Pulmonary artery endothelial cell (primary cell): ENCODE results near the gene NNMT. TPM values are rescaled to one million over a fixed set of nuclear protein-coding genes. Genes with fewer than 3 reads are reported as not detected.

ENCODE experiments used
- DNase-seq: peaks from one replicate; pipeline ENCODE4 v3.0.0-alpha.2; 2011; ENCODE audit warnings: low read depth, low spot score
- total RNA-seq: library from RNA; depleted of rRNA; stranded (reverse); fragments of >200 nt; gene quantifications from 2 replicates; pipeline ENCODE4 v1.2.3, GENCODE V29; 2014

NNMT gene
- total RNA-seq, 1 donor from 2014 or later = 362 TPM

DNA sequence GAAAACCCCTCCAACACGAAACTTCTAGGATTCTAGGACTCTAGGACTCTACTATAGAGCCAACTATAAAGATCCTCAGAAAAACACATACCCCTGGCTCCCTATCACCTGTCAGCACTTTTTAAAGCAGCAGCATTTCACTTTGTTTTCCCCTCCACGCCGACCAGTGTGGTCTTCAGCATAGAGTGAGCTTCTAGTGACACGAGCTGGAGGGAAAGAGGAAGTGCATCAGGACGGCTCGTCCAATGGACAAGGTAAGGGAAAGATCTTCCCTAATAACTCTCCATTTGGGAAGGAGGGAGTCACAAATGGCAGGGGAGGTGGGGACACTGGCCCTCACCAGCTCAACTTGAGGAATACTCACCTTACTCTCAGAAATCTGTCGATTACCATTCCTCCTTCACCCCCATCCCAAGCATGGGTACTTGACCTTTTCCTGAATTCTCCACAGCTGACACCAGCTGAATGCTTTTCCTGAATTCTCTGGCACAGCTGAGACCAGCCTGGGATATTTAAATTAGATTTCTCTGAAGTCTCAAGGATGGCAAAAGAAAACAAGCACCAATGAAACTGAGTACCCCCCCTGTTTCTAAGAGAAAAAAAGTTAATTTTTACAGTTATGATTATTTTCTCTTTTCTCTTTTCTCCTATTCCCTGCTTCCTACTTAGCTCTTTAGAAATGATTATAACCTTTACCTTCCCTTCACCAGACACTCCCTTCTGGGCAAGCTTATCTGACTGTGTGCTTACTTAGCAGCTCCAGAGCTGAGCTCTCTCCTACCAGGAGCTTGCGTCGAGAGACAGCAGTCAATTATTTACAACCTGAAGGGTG is 33.3 kb upstream of the NNMT start:
- DNase-seq = no peak

DNA sequence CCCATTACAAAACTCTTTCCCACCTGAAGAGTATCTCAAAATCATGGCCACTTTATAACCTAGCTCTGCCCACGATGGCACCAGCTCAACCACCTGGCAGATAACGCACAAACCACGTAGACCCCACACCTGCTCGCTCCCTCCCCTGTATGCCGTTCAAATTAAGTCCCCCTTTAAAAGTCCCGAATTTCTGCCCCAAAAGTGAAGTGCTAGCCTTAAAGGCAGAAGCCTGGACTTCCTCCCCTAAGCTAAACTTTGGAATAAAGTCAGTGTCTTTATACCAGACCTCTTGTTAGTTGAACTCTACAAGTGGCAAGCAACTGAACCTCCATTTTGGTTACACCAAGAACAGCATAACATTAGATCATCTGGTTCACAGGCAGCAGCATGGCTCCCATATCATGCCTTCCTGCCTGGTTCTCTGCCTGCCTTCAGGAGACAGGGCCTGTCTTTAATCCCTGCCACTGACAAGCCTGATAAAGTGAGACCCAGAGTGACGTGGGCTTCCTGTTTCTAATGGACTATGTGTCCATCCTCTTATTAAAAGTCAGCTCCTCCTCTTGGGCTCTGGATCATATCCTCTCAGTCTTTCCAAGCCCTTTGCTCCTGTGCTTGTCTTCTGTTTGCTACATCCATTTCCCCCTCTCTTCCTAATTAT is 32.6 kb upstream of the NNMT start:
- DNase-seq = no peak

DNA sequence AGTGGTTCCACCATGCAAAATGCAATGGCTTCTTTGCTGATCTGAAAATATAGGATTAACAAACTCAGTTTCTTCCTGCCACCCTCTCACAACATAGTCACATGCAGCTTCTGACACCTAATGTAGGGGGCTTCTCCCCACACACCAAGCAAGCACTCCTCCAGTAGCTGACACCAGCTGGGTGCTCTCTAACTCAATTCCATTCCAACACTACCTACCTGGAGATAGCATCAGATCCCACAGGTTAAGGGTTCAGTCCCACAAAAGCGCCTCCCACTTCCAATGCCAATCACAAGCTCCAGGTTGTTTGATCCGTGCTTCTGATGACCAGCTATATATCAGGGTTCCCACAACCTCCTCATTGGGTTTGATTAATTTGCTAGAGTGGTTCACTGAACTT is 31.8 kb upstream of the NNMT start:
- DNase-seq = no peak

DNA sequence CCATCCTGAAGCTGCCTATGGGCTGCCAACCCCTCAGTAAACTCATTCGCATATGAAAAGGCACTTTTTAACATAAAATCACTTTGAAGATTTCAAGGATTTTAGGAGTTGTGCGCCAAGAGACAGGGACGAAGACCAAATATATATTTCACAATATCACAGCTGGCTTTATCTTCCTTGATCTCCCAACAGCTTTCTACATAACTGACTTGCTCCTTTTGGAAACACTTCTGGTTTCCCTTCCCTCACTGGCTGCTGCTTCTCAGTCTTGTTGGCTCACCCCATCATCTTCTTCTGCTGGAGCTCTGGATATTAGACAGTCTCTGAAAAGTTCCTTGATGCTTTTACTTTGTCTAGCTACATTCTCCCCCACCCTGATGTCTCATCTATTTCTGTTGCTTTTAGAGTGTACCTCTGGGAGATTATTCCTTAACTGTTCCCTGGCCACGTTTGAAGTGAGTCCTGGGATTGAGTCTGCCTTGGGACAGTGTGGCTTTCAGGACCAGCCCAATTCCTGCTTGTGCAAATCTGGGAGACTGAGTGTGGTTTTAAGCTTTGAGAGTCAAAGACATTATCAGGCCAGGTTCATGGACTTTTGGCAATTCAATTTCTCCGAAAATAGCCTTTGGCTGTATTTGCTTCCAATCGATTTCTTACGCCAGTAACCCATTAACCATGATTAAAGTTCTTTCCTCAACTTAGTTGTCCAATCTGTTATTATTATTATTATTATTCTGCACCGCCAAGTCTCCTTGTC is 30.9 kb upstream of the NNMT start:
- DNase-seq = no peak

DNA sequence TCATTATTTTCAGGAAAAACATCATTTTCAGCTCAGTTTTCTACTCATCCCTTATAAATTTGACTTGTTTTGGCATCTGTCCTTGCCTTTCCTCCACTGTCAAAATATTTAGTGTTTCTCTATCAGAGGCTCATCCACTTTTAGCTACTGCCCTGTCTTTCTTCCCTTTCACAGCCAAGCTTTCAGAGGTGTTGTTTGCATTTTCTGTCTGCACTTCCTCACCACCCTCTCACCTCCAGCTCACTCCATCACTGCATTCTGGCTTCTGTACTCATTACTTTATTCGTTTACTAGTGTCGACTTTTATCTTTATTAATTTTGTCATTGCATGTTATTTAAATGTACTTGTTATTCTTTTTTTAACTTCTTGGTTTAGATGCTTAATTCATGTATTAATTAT is 26.7 kb upstream of the NNMT start:
- DNase-seq = no peak

DNA sequence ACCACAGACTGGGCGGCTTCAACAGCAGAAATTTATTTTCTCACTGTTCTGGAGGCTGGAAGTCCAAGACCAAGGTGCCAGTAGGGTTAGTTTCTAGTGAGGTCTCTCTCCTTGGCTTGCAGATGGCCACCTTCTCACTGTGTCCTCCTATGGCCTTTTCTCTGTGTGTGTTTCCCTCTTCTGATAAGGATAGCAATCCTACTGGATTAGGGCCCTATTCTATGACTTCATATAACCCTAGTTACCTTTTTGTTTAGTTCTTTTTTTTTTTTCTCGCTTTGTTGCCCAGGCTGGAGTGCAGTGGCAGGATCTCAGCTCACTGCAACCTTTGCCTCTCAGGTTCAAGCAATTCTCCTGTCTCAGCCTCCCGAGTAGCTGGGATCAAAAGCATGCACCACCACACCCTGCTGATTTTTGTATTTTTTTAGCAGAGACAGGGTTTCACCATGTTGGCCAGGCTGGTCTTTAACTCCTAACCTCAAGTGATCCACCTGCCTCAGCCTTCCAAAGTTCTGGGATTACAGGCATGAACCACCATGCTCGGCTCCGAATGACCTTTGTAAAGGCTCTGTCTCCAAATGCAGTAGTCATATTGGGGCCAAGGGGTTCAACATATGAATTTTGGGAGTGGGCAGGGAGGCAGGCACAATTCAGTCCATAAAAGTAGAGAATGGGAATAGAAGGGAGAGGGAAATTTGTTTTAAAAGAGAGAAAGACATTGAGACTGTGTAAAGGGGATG is 25.5 kb upstream of the NNMT start:
- DNase-seq = no peak

DNA sequence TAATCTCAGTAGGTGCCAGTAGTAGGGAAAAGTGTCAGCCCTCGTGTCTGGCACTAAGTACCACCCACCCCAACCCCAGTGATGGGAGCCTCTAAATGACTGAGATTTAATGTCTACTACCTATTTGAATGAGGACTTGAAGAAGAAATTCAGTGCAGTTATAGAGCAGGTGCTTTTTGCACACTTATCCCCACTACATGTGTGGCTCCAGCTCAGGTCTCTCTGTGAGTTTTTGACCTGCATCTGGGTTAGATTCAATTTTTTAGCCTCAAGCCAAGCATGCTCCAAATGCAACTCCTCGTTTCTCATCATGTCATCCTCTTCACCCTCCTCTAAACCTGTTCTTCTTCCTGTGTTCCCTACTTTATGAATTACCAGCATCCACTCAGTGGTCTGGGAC is 24.9 kb upstream of the NNMT start:
- DNase-seq = no peak

DNA sequence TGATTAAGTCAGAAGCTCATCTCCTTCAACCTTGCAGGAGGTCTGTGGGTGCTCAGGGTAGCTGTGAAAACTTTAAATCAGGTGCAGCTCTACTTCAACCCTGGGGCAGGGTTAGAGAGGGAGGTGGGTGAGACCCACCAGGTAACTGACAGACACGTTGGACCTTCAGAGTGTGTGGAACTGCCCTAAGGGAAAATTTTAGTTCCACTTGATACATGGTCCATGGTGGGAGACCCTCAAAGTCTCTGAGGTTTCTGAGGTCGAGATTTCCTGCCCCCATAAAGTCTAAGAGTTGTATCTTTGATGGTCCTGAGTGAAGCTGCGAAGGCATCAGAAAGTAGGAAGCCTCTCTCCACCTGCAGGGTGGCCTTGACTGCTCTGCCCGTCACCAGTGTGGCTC is 23.9 kb upstream of the NNMT start:
- no peak for DNase-seq

DNA sequence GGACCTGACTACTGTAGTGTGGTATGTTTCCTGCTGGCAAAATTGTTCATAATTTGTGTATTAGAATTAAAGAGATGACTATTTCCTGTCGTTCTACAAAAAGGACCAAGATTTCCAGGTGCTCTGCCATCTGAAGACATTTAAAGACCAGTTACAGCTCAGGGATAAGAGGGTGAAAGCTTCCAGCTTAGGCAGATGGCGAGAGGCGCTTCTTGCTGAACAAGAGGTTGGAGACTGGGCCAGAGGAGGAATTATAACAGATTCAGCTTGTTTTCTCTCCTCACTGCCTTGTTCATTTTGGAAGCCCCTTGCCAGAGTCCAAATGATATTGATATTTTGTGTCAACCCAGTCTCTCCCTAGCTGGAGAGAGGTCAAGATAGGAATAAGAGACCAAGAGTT is 23.1 kb upstream of the NNMT start:
- no peak for DNase-seq

DNA sequence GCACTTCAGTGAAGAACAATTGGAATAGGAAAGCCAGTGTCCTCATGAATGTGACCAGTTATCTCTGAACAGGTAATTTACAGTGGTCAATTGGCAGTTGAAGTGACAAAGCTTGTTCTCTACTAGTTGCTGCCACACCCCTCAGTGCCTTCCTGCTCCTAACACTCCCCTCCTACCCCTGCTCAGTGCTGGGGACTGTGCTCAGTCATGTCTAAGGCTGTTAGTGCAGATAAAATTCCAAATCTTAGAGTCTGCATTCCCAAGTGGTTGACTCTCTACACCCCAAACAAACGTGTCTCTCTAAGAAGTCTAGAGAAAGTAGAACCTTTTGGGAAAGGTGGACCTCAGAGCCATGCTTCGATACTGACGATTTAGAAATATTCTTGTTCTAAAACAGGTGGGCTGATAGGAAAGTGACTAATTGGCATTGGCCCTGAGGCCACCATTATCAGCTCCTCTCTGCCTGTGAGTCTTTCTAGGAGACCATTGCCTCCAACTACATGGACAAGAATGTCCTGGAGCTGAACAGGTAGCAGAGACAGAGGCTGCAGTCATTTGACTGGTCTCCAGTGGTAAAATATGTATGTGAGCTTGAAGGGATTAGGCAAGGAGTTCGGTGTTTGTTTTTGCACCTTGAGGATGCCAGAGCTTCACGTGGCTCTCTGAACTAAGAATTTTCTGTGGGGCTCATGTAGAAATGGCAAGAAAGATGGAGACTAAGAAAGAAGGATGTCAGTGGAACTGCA is 22.1 kb upstream of the NNMT start:
- no peak for DNase-seq

DNA sequence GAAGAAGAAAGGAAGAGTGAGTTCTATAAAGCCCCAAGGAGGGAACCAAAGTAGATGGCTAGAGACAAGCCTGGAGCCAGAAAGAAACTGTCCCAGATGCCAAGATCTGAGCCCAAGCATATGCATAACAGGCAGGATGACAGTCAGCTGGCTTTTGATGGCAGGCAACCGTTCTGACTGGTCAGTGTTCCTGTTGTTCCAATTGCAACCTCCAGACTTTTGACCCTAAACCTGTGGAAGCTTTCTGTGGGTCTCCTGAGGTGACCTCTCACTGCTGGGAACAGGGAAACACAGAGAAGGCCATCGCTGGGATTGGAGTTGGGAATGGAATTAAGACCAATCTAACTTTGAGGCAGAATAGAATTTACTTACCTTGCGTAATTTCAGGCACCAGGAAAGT is 21.6 kb upstream of the NNMT start:
- no peak for DNase-seq

DNA sequence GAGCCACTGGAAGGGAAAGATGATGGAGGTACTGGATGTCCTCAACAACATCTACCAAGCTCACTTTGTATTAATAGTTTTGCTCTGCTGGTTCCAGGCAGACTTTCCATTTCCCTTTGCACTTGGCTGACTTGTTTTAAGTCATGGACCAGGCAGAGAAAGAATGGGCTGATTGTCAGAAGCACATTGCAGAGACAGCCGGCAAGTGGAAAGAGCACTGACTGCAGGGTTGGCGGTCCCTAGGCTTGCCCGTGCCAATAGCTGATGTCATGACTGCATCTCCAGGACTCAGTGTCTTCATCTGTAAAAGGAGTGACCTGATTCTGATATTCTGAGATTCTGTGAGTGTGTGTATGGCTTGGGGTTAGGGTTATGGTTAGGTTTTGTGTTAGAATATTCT is 20.9 kb upstream of the NNMT start:
- DNase-seq = no peak

DNA sequence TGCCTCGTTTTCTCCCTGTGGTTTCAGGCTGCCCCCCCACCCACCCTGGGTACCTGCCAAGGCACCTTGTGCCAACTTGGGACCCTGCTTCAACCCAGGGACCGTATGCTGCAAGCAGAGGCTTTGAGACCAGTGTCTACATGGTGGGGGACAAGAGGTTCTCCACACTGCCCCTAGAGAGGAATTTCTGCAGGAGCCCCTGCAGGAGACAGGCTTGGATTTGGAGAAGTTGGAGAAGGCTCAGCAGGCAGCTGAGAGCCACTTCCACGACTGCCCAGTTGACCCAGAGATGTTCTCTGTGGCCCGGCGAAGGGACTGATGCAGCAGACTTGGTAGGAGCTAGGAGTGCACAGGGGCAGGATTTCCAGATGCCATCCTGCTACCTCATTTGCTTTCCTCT is 20.1 kb upstream of the NNMT start:
- no peak for DNase-seq

DNA sequence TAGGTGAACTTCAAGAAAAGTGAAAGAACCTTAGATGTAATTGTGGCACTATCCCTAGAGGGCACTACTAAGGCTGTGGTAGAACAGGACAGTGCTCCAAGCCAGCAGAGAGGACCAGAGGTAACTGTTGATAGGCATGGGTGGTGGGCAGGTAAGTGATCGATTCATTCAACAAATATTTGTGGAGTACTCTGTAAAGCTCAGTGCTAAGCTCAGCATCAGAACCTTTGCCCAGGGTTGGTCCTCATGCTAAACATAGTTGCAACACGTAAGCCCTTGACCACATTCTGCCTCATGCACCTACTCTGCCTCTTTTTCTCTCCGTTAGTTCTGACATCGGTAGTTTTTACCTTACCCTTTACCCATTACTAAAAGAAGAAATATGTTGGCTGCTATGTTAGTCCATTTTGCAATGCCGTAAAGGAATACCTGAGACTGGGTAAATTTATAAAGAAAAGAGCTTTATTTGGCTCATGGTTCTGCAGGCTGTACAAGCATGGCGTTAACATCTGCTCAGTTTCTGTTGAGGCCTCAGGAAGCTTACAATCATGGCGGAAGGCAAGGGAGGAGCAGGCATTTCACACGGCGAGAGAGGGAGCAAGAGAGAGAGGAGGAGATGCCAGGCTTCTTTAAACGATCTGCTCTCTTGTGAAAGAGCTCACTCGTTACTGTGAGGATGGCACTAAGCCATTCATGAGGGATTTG is 18.4 kb upstream of the NNMT start:
- no peak for DNase-seq

DNA sequence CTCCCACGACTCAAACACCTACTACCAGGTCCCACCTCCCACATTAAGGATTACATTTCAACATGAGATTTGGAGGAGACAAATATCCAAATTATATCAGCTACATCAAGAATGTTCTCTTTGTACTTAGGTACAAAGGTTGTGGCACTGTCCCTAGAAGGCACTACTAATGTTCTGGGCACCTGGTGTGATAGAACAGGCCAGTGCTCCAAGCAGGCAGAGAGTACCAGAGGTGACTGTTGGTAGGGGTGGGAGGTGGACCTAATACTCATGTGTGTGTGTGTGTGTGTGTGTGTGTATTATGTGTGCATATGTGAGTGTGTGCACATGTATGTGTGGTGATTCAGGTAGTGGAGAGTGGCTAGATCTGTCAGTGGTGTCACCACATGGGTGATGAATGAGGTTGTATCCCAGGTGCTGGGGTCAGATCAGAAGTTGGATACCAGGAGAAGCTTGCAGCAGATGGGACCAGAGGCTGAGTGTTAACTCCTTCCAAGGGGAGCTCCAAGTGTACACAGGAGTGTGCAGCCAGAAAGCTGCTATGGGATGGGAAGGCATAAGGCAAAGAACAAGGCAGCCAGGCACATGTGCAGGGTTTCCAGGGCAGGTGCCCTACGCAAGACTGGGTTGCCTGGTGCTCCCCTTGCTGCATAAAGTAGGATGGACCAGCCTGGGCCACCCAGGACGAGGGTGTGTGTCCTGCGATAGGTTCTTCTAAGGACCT is 17.7 kb upstream of the NNMT start:
- no peak for DNase-seq

DNA sequence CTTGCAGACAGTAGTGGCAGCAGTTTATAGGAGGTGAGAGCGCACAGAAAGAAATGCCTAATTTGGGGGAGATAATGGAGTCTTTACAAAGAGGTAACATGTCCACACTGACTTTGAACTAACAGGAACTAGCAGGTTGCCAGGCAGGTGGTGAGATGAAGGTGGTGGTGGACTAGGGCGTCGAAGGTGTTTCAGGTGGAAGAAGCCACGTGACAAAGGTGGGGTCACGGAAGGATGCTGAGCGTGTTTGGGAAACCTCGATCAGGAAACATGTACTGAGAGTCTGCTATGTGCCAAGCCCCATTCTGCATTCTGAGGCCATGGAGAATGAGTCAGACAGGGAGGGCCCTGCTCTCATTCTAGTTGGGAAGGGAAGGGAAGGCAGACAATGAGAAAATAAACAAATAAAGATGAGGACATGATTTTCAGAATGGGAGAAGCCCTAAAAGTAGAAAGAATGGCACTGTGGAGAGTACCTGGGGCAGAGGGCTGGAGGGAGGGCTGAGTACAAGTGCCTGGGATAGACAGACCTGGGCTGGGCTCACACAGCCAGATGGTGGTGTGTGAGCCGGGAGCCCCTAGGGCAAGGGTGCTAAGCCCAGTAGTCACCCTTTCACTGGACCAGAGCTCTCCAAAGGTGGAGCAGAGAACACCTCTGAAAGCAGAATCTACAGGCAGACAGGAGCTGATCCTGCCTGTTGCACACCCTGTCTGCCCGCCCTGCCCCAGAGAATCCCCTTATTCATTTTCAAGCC is 16.2 kb upstream of the NNMT start:
- DNase-seq = no peak

DNA sequence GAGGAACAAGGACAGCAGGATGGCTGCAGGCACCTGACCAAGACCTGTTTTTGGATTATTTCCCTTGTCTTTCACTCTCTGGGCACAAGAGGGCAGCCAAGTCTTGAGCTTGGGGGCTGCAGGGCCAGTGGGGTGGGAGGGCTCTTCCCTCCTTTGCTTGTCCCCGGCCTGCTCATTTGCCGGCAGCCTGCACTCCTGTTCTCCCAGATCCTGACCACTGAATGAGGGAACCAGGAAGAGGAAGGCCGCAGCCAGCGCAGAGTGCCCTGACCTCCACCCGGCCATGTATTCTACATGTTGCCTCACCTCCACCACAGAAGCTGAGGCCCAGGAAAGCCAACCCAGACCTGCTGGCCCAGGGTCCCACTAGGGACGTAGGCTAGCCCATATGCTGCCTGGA is 15.5 kb upstream of the NNMT start:
- DNase-seq = peak; percentile 75

DNA sequence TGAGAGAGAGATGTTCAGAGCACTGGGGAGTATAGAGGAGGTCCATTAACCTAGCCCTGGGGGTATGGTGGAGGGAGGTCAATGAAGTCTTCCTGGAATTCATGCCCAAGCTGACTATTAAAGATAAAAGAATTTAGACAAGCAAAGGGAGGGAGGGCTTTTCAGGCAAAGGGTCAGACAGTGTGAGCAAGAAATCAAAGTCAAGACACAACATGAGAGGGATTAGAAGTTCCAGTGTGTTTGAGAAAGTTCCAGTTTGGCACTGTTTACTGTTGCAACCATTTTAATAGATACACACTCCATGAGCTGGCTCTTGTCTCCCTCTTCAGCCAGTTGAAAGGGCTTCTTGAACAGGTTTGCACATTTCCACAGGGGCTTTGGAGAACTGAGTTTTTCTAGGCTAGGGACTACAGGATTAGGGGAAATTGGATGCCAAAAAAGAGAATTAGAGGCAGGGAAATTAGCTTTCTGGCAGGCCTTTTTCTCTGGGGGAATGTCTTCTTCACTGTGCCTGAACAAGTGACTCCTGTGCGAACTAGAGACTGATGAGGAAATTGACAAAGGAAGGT is 14.7 kb upstream of the NNMT start:
- DNase-seq = no peak

DNA sequence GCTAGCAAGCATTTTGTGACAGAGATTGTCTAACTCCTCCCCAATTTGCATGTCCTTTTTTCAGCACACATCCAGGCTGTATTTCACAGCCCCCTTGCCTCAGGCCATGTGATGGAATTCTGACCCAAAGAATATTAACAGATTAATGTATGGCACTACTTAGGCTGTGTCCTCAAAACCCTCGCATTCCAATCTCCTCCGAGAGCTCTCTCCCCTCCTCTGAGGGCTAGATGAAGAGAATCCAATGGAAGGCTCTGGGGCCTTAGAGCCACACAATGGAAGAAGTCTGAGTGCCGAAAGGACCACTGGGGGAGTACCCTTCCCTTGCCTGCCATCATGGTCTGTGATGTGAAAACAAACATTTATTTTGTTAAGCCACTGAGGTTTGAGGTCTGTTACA is 13.7 kb upstream of the NNMT start:
- no peak for DNase-seq
